ENCODE results near the gene RPUSD3.
"Not testable (repeated sequence)": the region's sequence is repeated elsewhere in the genome, so short reads cannot be mapped to it uniquely, and the experiment has no call there.

Gene RPUSD3

GRCh38 chr3:9881441-9881840 lies 37.6 kb upstream of the RPUSD3 start:
- Histone ChIP-seq H3K27me3 (ENCODE audit: control insufficient read depth, insufficient read depth, low read length) (no peaks in the 10 kb centered on the region), H3K36me3 (ENCODE audit: control insufficient read depth, insufficient read depth, low read length) (no peaks in the 10 kb centered on the region), H3K4me3 (ENCODE audit: low read depth, low read length) (no peak overlapping the region), H3K9me3 (ENCODE audit: control insufficient read depth, insufficient read depth, low read depth, low read length) (no peaks in the 10 kb centered on the region), H3K27ac (ENCODE audit: low read depth, low read length) (no peak overlapping the region), H3K4me1 (ENCODE audit: control insufficient read depth, insufficient read depth, low read length) (peaks cover 22% of the 10 kb centered on the region), H3K9ac (ENCODE audit: low read length) (no peak overlapping the region)

GRCh38 chr3:9879830-9880549 lies 36.2 kb upstream of the RPUSD3 start, which contains the start of gene CIDEC:
TSS of gene CIDEC (minus strand) at chr3:9880253. CDS start at chr3:9878486, 1,767 bp downstream.
- Histone ChIP-seq H3K4me3 (ENCODE audit: low read depth, low read length) (no peak within 1 kb of the TSS), H3K27ac (ENCODE audit: low read depth, low read length) (no peak within 1 kb of the TSS), H3K9ac (ENCODE audit: low read length) (no peak within 1 kb of the TSS), H3K9me3 (ENCODE audit: control insufficient read depth, insufficient read depth, low read depth, low read length) (no peaks in the 10 kb centered on the region), H3K36me3 (ENCODE audit: control insufficient read depth, insufficient read depth, low read length) (no peaks in the 10 kb centered on the region), H3K4me1 (ENCODE audit: control insufficient read depth, insufficient read depth, low read length) (peaks cover 22% of the 10 kb centered on the region), H3K27me3 (ENCODE audit: control insufficient read depth, insufficient read depth, low read length) (no peaks in the 10 kb centered on the region)

- Histone ChIP-seq H3K9me3 (ENCODE audit: control insufficient read depth, insufficient read depth, low read depth, low read length) (no peaks in the 10 kb centered on the region), H3K9ac (ENCODE audit: low read length) (no peak overlapping the region), H3K27me3 (ENCODE audit: control insufficient read depth, insufficient read depth, low read length) (no peaks in the 10 kb centered on the region), H3K4me1 (ENCODE audit: control insufficient read depth, insufficient read depth, low read length) (peaks cover 14% of the 10 kb centered on the region), H3K4me3 (ENCODE audit: low read depth, low read length) (no peak overlapping the region), H3K36me3 (ENCODE audit: control insufficient read depth, insufficient read depth, low read length) (no peaks in the 10 kb centered on the region), H3K27ac (ENCODE audit: low read depth, low read length) (no peak overlapping the region)
Observed at GRCh38 chr3:9878700-9879099, 34.9 kb upstream of the RPUSD3 start.

DNA sequence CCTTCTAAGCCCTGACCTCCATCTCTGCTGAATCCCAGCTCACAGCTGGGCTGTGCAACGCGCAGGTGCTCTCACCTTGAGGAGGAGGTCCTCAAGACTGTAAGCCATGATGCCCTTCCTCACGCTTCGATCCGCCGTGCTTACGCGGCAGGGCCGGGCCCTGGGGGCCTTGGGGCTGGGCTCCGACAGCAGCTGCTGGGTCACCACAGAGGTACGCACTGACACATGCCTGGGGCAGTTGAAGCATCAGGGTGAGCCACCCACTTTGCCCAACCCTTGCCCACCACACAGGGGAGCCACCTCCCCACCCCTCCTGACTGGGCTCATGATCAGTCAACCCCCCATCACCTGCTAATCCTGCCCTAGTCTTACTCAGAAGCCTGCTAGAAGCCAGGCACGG lies 33.2 kb upstream of the RPUSD3 start:
- Histone ChIP-seq H3K4me3 (ENCODE audit: low read depth, low read length) (no peak overlapping the region), H3K9ac (ENCODE audit: low read length) (no peak overlapping the region), H3K9me3 (ENCODE audit: control insufficient read depth, insufficient read depth, low read depth, low read length) (no peaks in the 10 kb centered on the region), H3K4me1 (ENCODE audit: control insufficient read depth, insufficient read depth, low read length) (peaks cover 11% of the 10 kb centered on the region), H3K27ac (ENCODE audit: low read depth, low read length) (no peak overlapping the region), H3K27me3 (ENCODE audit: control insufficient read depth, insufficient read depth, low read length) (no peaks in the 10 kb centered on the region), H3K36me3 (ENCODE audit: control insufficient read depth, insufficient read depth, low read length) (no peaks in the 10 kb centered on the region)

DNA sequence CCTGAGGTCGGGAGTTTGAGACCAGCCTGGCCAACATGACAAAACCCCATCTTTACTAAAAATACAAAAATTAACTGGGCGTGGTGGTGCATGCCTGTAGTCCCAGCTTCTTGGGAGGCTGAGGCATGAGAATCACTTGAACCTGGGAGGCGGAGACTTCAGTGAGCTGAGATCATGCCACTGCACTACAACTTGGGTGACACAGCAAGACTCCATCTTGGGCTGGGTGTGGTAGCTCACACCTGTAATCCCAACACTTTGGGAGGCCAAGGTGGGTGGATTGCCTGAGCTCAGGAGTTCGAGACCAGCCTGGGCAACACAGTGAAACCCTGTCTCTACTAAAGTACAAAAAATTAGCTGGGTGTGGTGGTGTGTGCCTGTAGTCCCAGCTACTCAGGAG lies 32.4 kb upstream of the RPUSD3 start:
- not testable (repeated sequence) for H3K27me3 ChIP-seq (ENCODE audit: control insufficient read depth, insufficient read depth, low read length); H3K9ac ChIP-seq (ENCODE audit: low read length); H3K4me3 ChIP-seq (ENCODE audit: low read depth, low read length); H3K36me3 ChIP-seq (ENCODE audit: control insufficient read depth, insufficient read depth, low read length); H3K9me3 ChIP-seq (ENCODE audit: control insufficient read depth, insufficient read depth, low read depth, low read length); H3K27ac ChIP-seq (ENCODE audit: low read depth, low read length)
- peaks cover 11% of the 10 kb centered on the region for H3K4me1 ChIP-seq (ENCODE audit: control insufficient read depth, insufficient read depth, low read length)

- H3K36me3 ChIP-seq (ENCODE audit: control insufficient read depth, insufficient read depth, low read length) = no peaks in the 10 kb centered on the region
- no peak overlapping the region for H3K4me3 ChIP-seq (ENCODE audit: low read depth, low read length)
- no peak overlapping the region for H3K9ac ChIP-seq (ENCODE audit: low read length)
- no peak overlapping the region for H3K27ac ChIP-seq (ENCODE audit: low read depth, low read length)
- no peaks in the 10 kb centered on the region for H3K9me3 ChIP-seq (ENCODE audit: control insufficient read depth, insufficient read depth, low read depth, low read length)
- H3K4me1 ChIP-seq (ENCODE audit: control insufficient read depth, insufficient read depth, low read length) = peaks cover 11% of the 10 kb centered on the region
- H3K27me3 ChIP-seq (ENCODE audit: control insufficient read depth, insufficient read depth, low read length) = no peaks in the 10 kb centered on the region
Observed at GRCh38 chr3:9875448-9875847, 31.6 kb upstream of the RPUSD3 start.

DNA sequence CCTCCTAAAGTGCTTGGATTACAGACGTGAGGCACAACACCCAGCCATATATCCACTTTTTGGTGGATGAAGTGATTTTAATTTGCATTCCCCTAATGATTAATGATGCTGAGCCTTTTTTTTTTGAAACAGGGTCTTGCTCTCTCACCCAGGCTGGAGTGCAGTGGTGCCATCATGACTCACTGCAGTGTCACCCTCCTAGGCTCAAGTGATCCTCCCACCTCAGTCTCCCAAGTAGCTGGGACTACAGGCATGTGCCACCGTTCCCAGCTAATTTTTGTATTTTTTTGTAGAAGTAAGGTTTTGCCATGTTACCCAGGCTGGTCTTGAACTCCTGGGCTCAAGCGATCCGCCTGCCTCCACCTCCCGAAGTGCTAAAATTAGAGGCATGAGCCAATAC lies 28.3 kb upstream of the RPUSD3 start:
- H3K4me1 ChIP-seq (ENCODE audit: control insufficient read depth, insufficient read depth, low read length); H3K36me3 ChIP-seq (ENCODE audit: control insufficient read depth, insufficient read depth, low read length); H3K9me3 ChIP-seq (ENCODE audit: control insufficient read depth, insufficient read depth, low read depth, low read length); H3K27ac ChIP-seq (ENCODE audit: low read depth, low read length); H3K27me3 ChIP-seq (ENCODE audit: control insufficient read depth, insufficient read depth, low read length); H3K9ac ChIP-seq (ENCODE audit: low read length); H3K4me3 ChIP-seq (ENCODE audit: low read depth, low read length): not testable (repeated sequence)

DNA sequence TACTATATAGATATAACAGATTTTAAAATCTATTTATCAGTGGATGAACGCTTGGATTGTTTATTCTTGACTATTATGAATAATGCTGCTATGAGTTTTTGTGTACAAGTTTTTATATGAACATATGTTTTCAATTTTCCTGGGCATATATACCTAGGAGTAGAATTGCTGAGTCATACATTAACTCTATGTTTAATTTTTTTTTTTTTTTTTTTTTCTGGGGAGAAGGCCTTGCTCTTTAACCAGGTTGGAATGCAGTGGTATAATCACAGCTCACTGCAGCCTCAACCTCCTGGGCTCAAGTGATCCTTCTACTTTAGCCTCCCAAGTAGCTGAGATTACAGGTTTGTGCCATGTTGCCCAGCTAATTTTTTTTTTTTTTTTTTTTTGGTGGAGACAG lies 27.2 kb upstream of the RPUSD3 start:
- H3K27me3 ChIP-seq (ENCODE audit: control insufficient read depth, insufficient read depth, low read length) = no peaks in the 10 kb centered on the region
- H3K4me3 ChIP-seq (ENCODE audit: low read depth, low read length) = no peak overlapping the region
- H3K36me3 ChIP-seq (ENCODE audit: control insufficient read depth, insufficient read depth, low read length) = no peaks in the 10 kb centered on the region
- H3K27ac ChIP-seq (ENCODE audit: low read depth, low read length) = no peak overlapping the region
- no peak overlapping the region for H3K9ac ChIP-seq (ENCODE audit: low read length)
- H3K9me3 ChIP-seq (ENCODE audit: control insufficient read depth, insufficient read depth, low read depth, low read length) = no peaks in the 10 kb centered on the region
- no peaks in the 10 kb centered on the region for H3K4me1 ChIP-seq (ENCODE audit: control insufficient read depth, insufficient read depth, low read length)

DNA sequence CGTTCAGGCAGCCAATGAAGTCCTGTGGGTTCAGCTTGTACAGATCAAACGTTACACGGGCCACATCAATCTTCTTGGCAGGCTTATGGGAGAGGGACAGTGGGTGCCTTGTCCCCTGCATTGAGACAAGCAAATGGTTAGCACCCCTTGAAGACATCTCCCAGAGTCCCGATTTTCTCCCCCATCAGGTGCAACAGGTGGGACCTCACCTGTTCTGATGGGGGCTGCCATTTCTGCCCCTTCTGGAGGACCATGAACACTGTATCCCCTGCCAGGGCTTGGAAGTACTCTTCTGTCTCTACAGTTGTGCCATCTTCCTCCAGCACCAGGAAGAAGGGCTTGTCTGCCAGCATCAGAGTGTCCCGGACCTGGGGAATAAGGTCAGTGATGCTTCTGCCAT lies 26.1 kb upstream of the RPUSD3 start:
- H3K27ac ChIP-seq (ENCODE audit: low read depth, low read length) = no peak overlapping the region
- H3K27me3 ChIP-seq (ENCODE audit: control insufficient read depth, insufficient read depth, low read length) = no peaks in the 10 kb centered on the region
- no peaks in the 10 kb centered on the region for H3K9me3 ChIP-seq (ENCODE audit: control insufficient read depth, insufficient read depth, low read depth, low read length)
- H3K36me3 ChIP-seq (ENCODE audit: control insufficient read depth, insufficient read depth, low read length) = no peaks in the 10 kb centered on the region
- no peaks in the 10 kb centered on the region for H3K4me1 ChIP-seq (ENCODE audit: control insufficient read depth, insufficient read depth, low read length)
- no peak overlapping the region for H3K4me3 ChIP-seq (ENCODE audit: low read depth, low read length)
- no peak overlapping the region for H3K9ac ChIP-seq (ENCODE audit: low read length)

GRCh38 chr3:9867106-9867505 lies 23.3 kb upstream of the RPUSD3 start:
- Histone ChIP-seq H3K4me1 (ENCODE audit: control insufficient read depth, insufficient read depth, low read length) (peaks cover 5% of the 10 kb centered on the region; the same call in 1 of the 2 replicates), H3K4me3 (ENCODE audit: low read depth, low read length) (no peak overlapping the region), H3K36me3 (ENCODE audit: control insufficient read depth, insufficient read depth, low read length) (no peaks in the 10 kb centered on the region), H3K9ac (ENCODE audit: low read length) (no peak overlapping the region), H3K9me3 (ENCODE audit: control insufficient read depth, insufficient read depth, low read depth, low read length) (no peaks in the 10 kb centered on the region), H3K27ac (ENCODE audit: low read depth, low read length) (no peak overlapping the region), H3K27me3 (ENCODE audit: control insufficient read depth, insufficient read depth, low read length) (peaks cover 4% of the 10 kb centered on the region)

DNA sequence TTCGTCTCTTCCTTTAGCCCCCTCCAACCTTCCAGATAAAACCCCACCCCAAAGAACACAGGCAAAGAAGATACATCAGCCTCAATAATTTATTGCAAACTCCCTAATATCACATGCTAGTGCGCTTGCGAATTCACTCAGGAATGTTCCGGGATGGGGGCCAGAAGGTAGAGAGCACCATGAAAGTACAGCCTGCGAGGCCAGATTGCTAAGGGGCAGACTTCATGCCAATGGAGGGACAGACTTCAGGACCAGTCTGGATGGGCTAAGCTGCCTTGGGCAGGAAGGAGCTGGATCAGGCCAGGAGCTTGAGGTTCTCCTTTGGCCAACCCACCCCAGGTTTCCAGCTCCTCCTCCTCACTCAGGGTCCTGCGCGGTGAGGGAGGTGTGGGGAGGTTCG lies 22.8 kb upstream of the RPUSD3 start:
- H3K4me3 ChIP-seq (ENCODE audit: low read depth, low read length) = no peak overlapping the region
- H3K4me1 ChIP-seq (ENCODE audit: control insufficient read depth, insufficient read depth, low read length) = peaks cover 9% of the 10 kb centered on the region
- peaks cover 6% of the 10 kb centered on the region for H3K27me3 ChIP-seq (ENCODE audit: control insufficient read depth, insufficient read depth, low read length)
- H3K36me3 ChIP-seq (ENCODE audit: control insufficient read depth, insufficient read depth, low read length) = no peaks in the 10 kb centered on the region
- H3K9me3 ChIP-seq (ENCODE audit: control insufficient read depth, insufficient read depth, low read depth, low read length) = no peaks in the 10 kb centered on the region
- H3K9ac ChIP-seq (ENCODE audit: low read length) = no peak overlapping the region
- no peak overlapping the region for H3K27ac ChIP-seq (ENCODE audit: low read depth, low read length)
